Frontal cortex (tissue), 4 donors: ENCODE measurements around the gene TP53TG3. TPM values are rescaled to one million over a fixed set of nuclear protein-coding genes. Genes with fewer than 3 reads are reported as not detected.
"Not testable (repeated sequence)": the region's sequence is repeated elsewhere in the genome, so short reads cannot be mapped to it uniquely, and the experiment has no call there.

Experiments used
- DNase-seq, 2 donors: peaks; one replicate each; pipeline ENCODE4 v3.0.0; 2012; ENCODE audit warnings: low spot score in 2 of 2
- FAIRE-seq: peaks from 2 replicates; lab custom pipeline; 2012; peaks lifted over from hg19 to GRCh38; lab: Jason Lieb, UNC
- small RNA-seq: library from RNA; depleted of rRNA; stranded (forward); fragments of <200 nt; gene quantifications from one replicate; pipeline ENCODE3, GENCODE V24; 2014
- total RNA-seq: library from RNA; depleted of rRNA; stranded (reverse); fragments of >200 nt; gene quantifications from one replicate; pipeline ENCODE4 v1.2.3, GENCODE V29; 2014
- donor health status: control.
- donor health status: control.
- donor health status: control.

Gene TP53TG3
- not detected for total RNA-seq

DNA sequence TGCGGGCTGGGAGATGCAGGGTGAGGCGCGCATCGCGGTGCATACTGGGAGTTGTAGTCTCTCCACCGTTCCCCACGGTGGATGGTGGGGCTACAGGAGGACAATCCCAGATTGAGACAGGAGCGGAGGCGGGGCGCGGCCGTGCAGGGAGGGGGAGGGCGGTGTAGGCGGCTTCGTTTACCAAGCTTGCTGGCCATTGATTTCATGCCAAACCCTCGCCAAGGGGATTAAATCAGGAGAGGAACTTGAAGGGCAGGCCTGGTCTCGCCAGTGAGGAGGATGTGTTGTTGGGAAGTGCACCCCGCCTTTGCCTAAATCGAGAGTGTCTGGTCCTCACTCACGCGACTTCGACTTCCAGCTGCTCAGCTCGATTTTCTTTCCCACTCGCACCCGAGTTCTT is at the start of gene TP53TG3:
TSS of gene TP53TG3 (minus strand) at position 101 of the 400 bp plus-strand sequence. CDS start at position 33, 68 bp downstream.
- DNase-seq, FAIRE-seq: not testable (repeated sequence)

DNA sequence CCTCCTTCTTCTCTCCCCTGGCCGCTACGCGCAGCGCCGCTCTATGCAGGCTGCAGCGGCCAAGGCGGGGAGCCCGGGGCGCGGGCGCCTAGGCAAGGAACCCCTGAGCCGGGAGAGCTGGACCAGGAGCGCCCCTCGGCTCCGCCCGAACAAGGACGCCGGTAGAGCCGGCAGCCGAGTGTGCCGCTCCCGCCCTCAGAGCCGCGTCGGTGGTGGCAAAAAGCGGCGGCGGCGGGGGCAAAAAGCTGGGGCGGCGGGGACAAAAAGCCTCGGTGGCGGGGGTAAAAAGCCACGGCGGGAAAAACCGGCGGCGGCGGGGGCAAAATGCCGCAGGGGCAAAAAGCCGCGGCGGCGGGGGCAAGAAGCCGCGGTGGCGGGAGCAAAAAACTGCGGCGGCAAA is 25.1 kb downstream of the TP53TG3 start:
- not testable (repeated sequence) for FAIRE-seq, DNase-seq

DNA sequence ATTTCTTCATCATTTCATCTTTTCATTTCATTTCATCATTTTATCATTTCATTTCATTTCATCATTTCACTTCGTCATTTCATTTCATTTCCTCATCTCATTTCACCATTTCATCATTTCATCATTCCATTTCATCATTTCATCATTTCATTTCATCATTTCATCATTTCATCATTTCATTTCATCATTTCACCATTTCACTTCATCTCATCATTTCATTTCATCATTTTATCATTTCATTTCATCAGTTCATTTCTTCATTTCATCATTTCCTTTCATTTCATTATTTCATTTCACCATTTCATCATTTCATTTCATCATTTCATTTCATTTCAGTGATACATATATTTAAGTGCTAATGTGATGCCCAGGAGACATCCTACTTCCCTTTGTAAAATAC is 28.4 kb downstream of the TP53TG3 start:
- FAIRE-seq, DNase-seq: not testable (repeated sequence)

DNA sequence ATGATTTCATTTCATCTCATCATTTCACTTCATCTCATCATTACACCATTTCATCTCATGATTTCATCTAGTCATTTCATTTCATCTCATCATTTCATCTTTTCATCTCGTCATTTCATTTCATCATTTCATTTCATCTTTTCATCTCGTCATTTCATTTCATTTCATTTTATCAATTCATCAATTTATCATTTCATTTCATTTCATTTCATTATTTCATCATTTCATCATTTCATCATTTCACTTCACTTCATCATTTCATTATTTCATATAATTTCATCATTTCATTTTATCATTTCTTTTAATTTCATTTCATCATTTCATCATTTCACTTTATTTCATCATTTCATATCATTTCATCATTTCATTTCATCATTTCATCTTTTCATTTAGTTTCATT is 29.2 kb downstream of the TP53TG3 start:
- DNase-seq, result not testable (repeated sequence)
- FAIRE-seq, result peak; percentile 99

- FAIRE-seq, result peak; percentile 55
- not testable (repeated sequence) for DNase-seq
Observed at GRCh38 chr16:32646177-32646576, 29.8 kb downstream of the TP53TG3 start.

DNA sequence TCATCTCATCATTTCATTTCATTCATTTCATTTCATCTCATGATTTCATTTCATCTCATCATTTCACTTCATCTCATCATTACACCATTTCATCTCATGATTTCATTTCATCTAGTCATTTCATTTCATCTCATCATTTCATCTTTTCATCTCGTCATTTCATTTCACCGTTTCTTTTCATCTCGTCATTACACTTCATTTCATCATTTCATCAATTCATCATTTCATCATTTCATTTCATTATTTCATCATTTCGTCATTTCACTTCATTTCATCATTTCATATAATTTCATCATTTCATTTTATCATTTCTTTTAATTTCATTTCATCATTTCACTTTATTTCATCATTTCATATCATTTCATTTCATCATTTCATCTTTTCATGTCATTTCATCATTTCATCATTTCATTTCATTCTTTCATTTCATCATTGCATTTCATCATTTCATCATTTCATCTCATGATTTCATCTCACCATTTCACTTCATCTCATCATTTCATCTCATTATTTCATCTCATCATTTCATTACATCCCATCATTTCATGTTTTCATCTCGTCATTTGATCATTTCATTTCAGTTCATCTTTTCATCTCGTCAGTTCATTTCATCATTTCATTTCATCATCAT is 30.6 kb downstream of the TP53TG3 start:
- not testable (repeated sequence) for FAIRE-seq

GRCh38 chr16:32644715-32645114 is 31.2 kb downstream of the TP53TG3 start:
- FAIRE-seq, result peak; percentile 97
- not testable (repeated sequence) for DNase-seq

More for the DNA sequence above, 30.6 kb downstream of the TP53TG3 start:
- DNase-seq, result not testable (repeated sequence)

DNA sequence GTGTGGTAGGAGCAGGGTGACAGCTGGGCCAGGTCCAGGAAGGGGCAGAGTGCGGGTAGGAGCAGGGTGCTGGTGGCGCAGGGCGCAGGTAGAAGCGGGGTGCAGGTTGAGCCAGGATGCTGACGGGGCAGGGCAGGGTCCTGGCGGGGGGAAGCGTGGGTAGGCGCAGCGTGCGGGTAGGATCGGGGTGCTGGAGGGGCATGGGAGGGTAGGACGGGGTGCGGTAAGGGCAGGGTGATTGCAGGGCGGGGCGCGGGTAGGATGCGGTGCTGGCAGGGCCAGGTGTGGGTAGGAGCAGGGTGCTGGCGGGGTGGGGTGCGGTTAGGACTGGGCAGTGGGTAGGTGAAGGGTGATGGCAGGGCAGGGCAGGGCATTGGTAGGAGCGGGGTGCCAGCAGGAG is 38.4 kb downstream of the TP53TG3 start:
- DNase-seq, FAIRE-seq: not testable (repeated sequence)

DNA sequence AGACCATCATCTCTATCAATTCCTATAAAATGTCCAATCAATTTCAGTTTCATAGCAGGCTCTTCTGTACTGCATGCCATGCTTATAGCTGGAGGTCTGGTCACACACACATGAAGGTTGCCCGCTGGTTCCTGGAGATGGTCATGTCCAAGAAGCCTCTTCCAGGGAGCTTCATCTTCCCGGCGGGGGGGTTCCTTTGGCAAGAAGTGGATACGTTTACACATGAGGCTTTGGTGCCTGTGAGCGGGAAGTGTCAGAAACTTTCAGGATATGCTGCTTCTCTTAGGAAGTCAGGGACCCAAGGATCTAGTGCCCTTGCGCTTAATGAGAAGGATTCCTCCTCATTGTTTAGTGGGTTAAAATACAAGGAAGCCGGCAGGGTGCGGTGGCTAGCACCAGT is 43.9 kb downstream of the TP53TG3 start:
- not testable (repeated sequence) for FAIRE-seq, DNase-seq

Small RNAs within 50 kb of the gene (small RNA-seq; reads per million reads assigned to genes)
- not detected for gene AC138907.6
